ENCODE data around the gene BCL11A.

Gene BCL11A

GRCh38 chr2:60406192-60406591, 147.3 kb downstream of the BCL11A start:
- no peak for DNase-seq (ENCODE audit: low read depth)

- no peak for DNase-seq (ENCODE audit: low read depth)
Observed at GRCh38 chr2:60405271-60405919, 148.1 kb downstream of the BCL11A start.
